H9 (cell line): ENCODE data around the gene TPPP2. TPM values are rescaled to one million over a fixed set of nuclear protein-coding genes. Genes with fewer than 3 reads are reported as not detected.
A peak's percentile ranks its signal among the peaks of the same experiment; 100 is the strongest.

ENCODE experiments used
- DNase-seq: peaks from one replicate; pipeline ENCODE4 v3.0.0-alpha.2; 2017
- H2AFZ ChIP-seq: one replicate; pipeline ENCODE4 v1.6.1; 2013; ENCODE audit warnings: mild to moderate bottlenecking, low read length, control low read depth, moderate library complexity
- H2AK5ac ChIP-seq: 2 replicates; pipeline ENCODE4 v1.6.1; 2013; ENCODE audit warnings: low read length, control low read depth, mixed read lengths; ENCODE audit not compliant: insufficient read length
- H2BK120ac ChIP-seq: one replicate; pipeline ENCODE4 v1.6.1; 2013; ENCODE audit warnings: low read depth, mild to moderate bottlenecking, low read length, control low read depth, inconsistent platforms; ENCODE audit not compliant: poor library complexity, severe bottlenecking
- H2BK12ac ChIP-seq: 2 replicates; pipeline ENCODE4 v1.6.1; 2013; ENCODE audit warnings: low read length, control low read depth, mixed read lengths, low read depth; ENCODE audit not compliant: insufficient read length
- H2BK15ac ChIP-seq: 2 replicates; pipeline ENCODE4 v1.6.1; 2013; ENCODE audit warnings: low read depth, low read length, control low read depth
- H2BK20ac ChIP-seq: one replicate; pipeline ENCODE4 v1.6.1; 2013; ENCODE audit warnings: low read depth, mild to moderate bottlenecking, low read length, control low read depth, inconsistent platforms; ENCODE audit not compliant: poor library complexity, severe bottlenecking
- H2BK5ac ChIP-seq: 2 replicates; pipeline ENCODE4 v1.6.1; 2013; ENCODE audit warnings: low read length, control low read depth, mixed read lengths; ENCODE audit not compliant: insufficient read length
- H3K14ac ChIP-seq: 2 replicates; pipeline ENCODE4 v1.6.1; 2013; ENCODE audit warnings: low read length, control low read depth; ENCODE audit not compliant: insufficient read depth
- H3K18ac ChIP-seq: 2 replicates; pipeline ENCODE4 v1.6.1; 2013; ENCODE audit warnings: low read depth, mild to moderate bottlenecking, mixed read lengths, low read length, control low read depth; ENCODE audit not compliant: insufficient read length
- H3K23ac ChIP-seq: 2 replicates; pipeline ENCODE4 v1.6.1; 2013; ENCODE audit warnings: low read length, control low read depth, mixed read lengths, low read depth; ENCODE audit not compliant: insufficient read length
- H3K23me2 ChIP-seq: 2 replicates; pipeline ENCODE4 v1.6.1; 2013; ENCODE audit warnings: low read depth, mild to moderate bottlenecking, mixed read lengths, low read length, control low read depth; ENCODE audit not compliant: insufficient read length, poor library complexity, severe bottlenecking
- H3K27ac ChIP-seq: 2 replicates; pipeline ENCODE4 v1.5.1; 2013; ENCODE audit warnings: low read length, control low read depth, mixed read lengths, low read depth; ENCODE audit not compliant: insufficient read length
- H3K27me3 ChIP-seq: 2 replicates; pipeline ENCODE4 v1.6.1; 2013; ENCODE audit warnings: low read length, control low read depth, inconsistent platforms; ENCODE audit not compliant: insufficient read depth
- H3K4ac ChIP-seq: 2 replicates; pipeline ENCODE4 v1.6.1; 2013; ENCODE audit warnings: low read depth, mild to moderate bottlenecking, control low read depth, inconsistent platforms, low read length, moderate library complexity
- H3K4me1 ChIP-seq: 2 replicates; pipeline ENCODE4 v1.6.1; 2013; ENCODE audit warnings: low read length, control low read depth, inconsistent platforms; ENCODE audit not compliant: insufficient read depth
- H3K4me2 ChIP-seq: 2 replicates; pipeline ENCODE4 v1.6.1; 2013; ENCODE audit warnings: low read length, control low read depth, mixed read lengths; ENCODE audit not compliant: insufficient read length, insufficient read depth
- H3K56ac ChIP-seq: 2 replicates; pipeline ENCODE4 v1.6.1; 2013; ENCODE audit warnings: low read depth, mild to moderate bottlenecking, mixed read lengths, low read length, control low read depth; ENCODE audit not compliant: insufficient read length
- H3K79me1 ChIP-seq: 2 replicates; pipeline ENCODE4 v1.6.1; 2013; ENCODE audit warnings: low read depth, mild to moderate bottlenecking, moderate library complexity, low read length, control low read depth, inconsistent platforms; ENCODE audit not compliant: insufficient read depth, poor library complexity, severe bottlenecking
- H3K79me2 ChIP-seq: 2 replicates; pipeline ENCODE4 v1.6.1; 2013; ENCODE audit warnings: low read length, control low read depth, inconsistent platforms; ENCODE audit not compliant: insufficient read depth
- H3K9ac ChIP-seq: 2 replicates; pipeline ENCODE4 v1.6.1; 2013; ENCODE audit warnings: low read length, control low read depth, mixed read lengths; ENCODE audit not compliant: insufficient read length; ENCODE audit errors: extremely low read depth
- H3K9me3 ChIP-seq: one replicate; pipeline ENCODE4 v1.6.1; 2013; ENCODE audit warnings: low read depth, low read length, inconsistent platforms; ENCODE audit not compliant: control insufficient read depth
- H3T11ph ChIP-seq: one replicate; pipeline ENCODE4 v1.6.1; 2013; ENCODE audit warnings: mild to moderate bottlenecking, low read length, control low read depth, inconsistent platforms
- H4K20me1 ChIP-seq: one replicate; pipeline ENCODE4 v1.6.1; 2013; ENCODE audit not compliant: control insufficient read depth, insufficient read length, insufficient read depth
- H4K5ac ChIP-seq: 2 replicates; pipeline ENCODE4 v1.6.1; 2013; ENCODE audit warnings: low read depth, mild to moderate bottlenecking, mixed read lengths, low read length, control low read depth; ENCODE audit not compliant: insufficient read length
- H4K8ac ChIP-seq: replicated peaks from 2 replicates; pipeline ENCODE4 v1.6.1; 2013; ENCODE audit warnings: low read length, control low read depth, mixed read lengths, low read depth; ENCODE audit not compliant: insufficient read length
- H4K91ac ChIP-seq: 2 replicates; pipeline ENCODE4 v1.6.1; 2013; ENCODE audit warnings: low read depth, mild to moderate bottlenecking, moderate library complexity, mixed read lengths, low read length, control low read depth; ENCODE audit not compliant: insufficient read length
- H3K27ac Mint-ChIP-seq, 3 experiments: 2 replicates in 2 of 3; 3 replicates in 1 of 3; pipeline ENCODE4 v1.8.0; 2020 to 2021; ENCODE audit warnings: mixed read lengths in 3 of 3, mild to moderate bottlenecking in 1 of 3, moderate library complexity in 1 of 3
- H3K27me3 Mint-ChIP-seq: 2 replicates; pipeline ENCODE4 v1.8.0; 2021; ENCODE audit warnings: low read depth, mild to moderate bottlenecking, moderate library complexity, mixed read lengths
- H3K36me3 Mint-ChIP-seq, 3 experiments: 2 replicates in 2 of 3; 3 replicates in 1 of 3; pipeline ENCODE4 v1.8.0; 2020 to 2021; ENCODE audit warnings: low read depth in 3 of 3, mixed read lengths in 3 of 3; ENCODE audit not compliant: insufficient read depth in 1 of 3
- H3K4me1 Mint-ChIP-seq, 2 experiments: 2 replicates each; pipeline ENCODE4 v1.8.0; 2020; ENCODE audit warnings: mixed read lengths in 2 of 2
- H3K4me3 Mint-ChIP-seq, 2 experiments: 2 replicates in 1 of 2; 3 replicates in 1 of 2; pipeline ENCODE4 v1.8.0; 2020 to 2021; ENCODE audit warnings: mild to moderate bottlenecking in 2 of 2, mixed read lengths in 2 of 2, moderate library complexity in 1 of 2
- H3K9me3 Mint-ChIP-seq, 2 experiments: 2 replicates in 1 of 2; 3 replicates in 1 of 2; pipeline ENCODE4 v1.8.0; 2020; ENCODE audit warnings: mild to moderate bottlenecking in 2 of 2, mixed read lengths in 2 of 2, moderate library complexity in 1 of 2
- CTCF ChIP-seq: fragments of 200-600 bp; sonication (generic); conservative IDR thresholded peaks from 3 replicates; pipeline ENCODE4 v1.8.0; 2021; ENCODE audit warnings: antibody characterized with exemption, mild to moderate bottlenecking
- WGBS: extraction: QIAGEN DNeasy Blood & Tissue Kit; methylation state at CpG from one replicate; pipeline ENCODE4 v1.1.7; 2013; ENCODE audit warnings: missing lambda C conversion rate, low lambda C conversion rate, mixed read lengths; ENCODE audit not compliant: insufficient read length; ENCODE audit errors: extremely low coverage; 5-methylcytosine and 5-hydroxymethylcytosine counted together
- total RNA-seq: library from RNA; stranded (reverse); gene quantifications from 2 replicates; pipeline ENCODE4 v1.2.1, GENCODE V29; 2021

The TPPP2 gene
- total RNA-seq, 1 experiment from 2014 or later = not detected

- Histone ChIP-seq H3T11ph (no peak within 1 kb of the TSS), H3K79me2 (no peaks in the 10 kb centered on the region), H3K14ac (no peak within 1 kb of the TSS), H3K9ac (no peak within 1 kb of the TSS), H3K9me3 (no peaks in the 10 kb centered on the region), H2BK12ac (no peak within 1 kb of the TSS), H3K27me3 (no peaks in the 10 kb centered on the region), H2AFZ (no peak within 1 kb of the TSS), H2BK120ac (no peak within 1 kb of the TSS), H3K4ac (no peak within 1 kb of the TSS), H2BK5ac (no peak within 1 kb of the TSS), H3K79me1 (no peaks in the 10 kb centered on the region), H4K20me1 (no peaks in the 10 kb centered on the region), H3K23ac (no peak within 1 kb of the TSS), H4K5ac (no peak within 1 kb of the TSS), H2BK15ac (no peak within 1 kb of the TSS), H2BK20ac (no peak within 1 kb of the TSS), H2AK5ac (no peak within 1 kb of the TSS), H3K18ac (no peak within 1 kb of the TSS), H4K8ac (no peak within 1 kb of the TSS), H3K23me2 (no peaks in the 10 kb centered on the region), H3K56ac (no peak within 1 kb of the TSS), H3K27ac (no peak within 1 kb of the TSS), H3K4me1 (peaks cover 5% of the 10 kb centered on the region), H4K91ac (no peak within 1 kb of the TSS), H3K4me2 (no peak within 1 kb of the TSS)
- WGBS = no CpG with 5 or more reads among the region's 11 CpGs
- H3K27ac Mint-ChIP-seq = peak within 1 kb of the TSS in 1 of 3 experiments; percentile 11; a peak in 2 of 7 replicates
- H3K36me3 Mint-ChIP-seq = no peaks in the 10 kb centered on the region
- no peaks in the 10 kb centered on the region for H3K9me3 Mint-ChIP-seq
- no peak for TF ChIP-seq CTCF
- H3K4me1 Mint-ChIP-seq = peaks cover 24 to 26% of the 10 kb centered on the region in 2 experiments
- H3K27me3 Mint-ChIP-seq = peaks cover 32% of the 10 kb centered on the region
- no peak for DNase-seq
- no peak within 1 kb of the TSS for H3K4me3 Mint-ChIP-seq
Observed at GRCh38 chr14:21041676-21042433, 11.8 kb downstream of the TPPP2 start, which contains the start of gene RNASE7. RNASE7 (plus strand) TSS chr14:21042362; CDS start chr14:21042993, 631 bp downstream.
